ENCODE data around the gene RBMS3.
"Not testable (repeated sequence)": the region's sequence is repeated elsewhere in the genome, so short reads cannot be mapped to it uniquely, and the experiment has no call there.

RBMS3 gene

DNA sequence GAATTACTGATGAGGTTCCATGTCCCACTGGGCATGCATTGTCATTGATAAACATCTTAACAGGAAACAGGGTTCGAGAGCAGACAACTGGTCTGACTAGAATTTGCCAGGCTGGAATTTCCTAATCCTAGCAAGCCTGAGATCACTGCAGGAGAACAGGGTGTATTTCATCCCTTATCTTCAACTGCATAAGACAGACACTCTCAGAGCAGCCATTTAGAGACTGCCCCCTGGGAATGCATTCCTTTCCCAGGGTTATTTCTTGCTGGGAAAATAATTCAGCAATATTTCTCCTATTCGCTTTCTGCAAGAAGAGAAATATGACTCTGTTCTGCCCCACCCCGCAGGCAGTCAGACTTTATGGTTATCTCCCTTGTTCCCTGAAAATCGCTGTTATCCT lies 113.1 kb downstream of the RBMS3 start:
- not testable (repeated sequence) for DNase-seq

DNA sequence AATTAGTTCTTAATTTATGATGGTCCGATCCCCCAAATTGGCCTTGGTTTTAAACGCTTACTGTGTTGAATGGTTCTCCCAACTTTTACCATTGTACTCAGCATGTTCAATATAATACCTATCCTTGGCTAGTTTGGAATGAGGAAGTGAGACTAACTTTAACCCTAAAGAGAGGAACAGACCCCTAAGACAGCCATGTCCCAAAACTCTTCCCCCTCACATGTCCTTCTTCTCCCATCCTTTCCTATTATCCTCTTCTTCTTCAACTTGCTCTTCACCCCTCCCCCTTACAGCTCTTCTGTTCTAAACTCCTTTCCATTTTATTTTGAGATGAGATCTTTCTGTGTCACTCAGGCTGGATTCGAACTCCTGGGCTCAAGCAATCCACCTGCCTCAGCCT lies 116.5 kb downstream of the RBMS3 start:
- DNase-seq: no peak

GRCh38 chr3:29398787-29399186 lies 117.9 kb downstream of the RBMS3 start:
- no peak for DNase-seq

- DNase-seq: no peak
These were observed 125.5 kb downstream of the RBMS3 start for GRCh38 chr3:29406291-29406832.

DNA sequence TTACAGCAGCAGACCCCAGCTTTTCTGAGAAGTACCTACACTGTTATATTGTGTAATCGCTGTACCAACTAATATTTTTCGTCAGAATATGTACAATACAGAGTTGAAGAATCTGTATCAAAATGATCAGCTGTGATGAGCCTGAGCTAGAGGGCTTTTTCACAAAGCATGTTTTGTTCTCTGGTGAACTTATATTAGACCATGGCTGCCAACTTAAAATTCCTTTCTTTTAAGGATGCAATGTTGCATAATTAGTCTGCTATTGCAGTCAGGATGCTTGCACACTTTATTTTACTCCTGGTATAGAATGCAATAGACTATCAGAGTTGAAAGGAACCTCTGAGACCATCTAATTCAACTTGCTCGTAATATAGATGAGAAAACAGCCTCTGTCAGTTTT lies 127.8 kb downstream of the RBMS3 start:
- DNase-seq: no peak

GRCh38 chr3:29409409-29409808 lies 128.5 kb downstream of the RBMS3 start:
- no peak for DNase-seq

GRCh38 chr3:29410220-29410619 lies 129.3 kb downstream of the RBMS3 start:
- DNase-seq: no peak

DNA sequence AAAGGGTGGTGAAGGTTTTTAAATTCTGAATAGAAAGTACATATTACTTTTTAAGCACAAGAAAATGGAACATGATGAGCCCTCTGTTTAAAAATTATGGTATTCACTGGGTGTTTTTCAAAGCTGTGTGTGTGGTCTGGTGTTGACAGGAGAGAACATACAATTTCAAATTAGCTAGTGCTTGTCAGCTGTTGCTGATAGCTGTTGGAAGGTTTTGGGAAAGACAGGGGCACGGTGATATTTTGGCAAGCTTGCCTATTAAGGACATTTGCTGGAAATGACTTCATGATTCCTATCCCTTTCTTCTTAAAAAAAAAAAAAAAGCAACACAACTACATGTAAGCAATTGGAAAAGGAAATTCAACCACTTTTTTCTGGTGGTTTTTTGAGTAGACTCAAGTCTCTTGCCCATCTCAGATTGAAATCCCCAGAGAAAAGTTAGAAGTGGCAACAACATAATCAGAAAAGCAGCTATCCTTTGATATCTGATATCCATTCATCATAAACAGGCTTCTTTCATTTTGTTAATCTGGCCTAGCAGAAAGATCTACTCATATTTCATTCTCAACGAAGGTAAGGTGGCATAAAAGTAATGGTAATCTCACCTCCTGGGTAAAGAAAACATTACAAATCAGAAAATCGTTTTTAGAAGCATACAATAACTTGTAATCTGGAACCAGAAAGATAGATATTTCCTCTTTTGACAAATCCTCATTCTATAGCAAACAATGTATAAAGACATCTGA lies 130.0 kb downstream of the RBMS3 start:
- no peak for DNase-seq

DNA sequence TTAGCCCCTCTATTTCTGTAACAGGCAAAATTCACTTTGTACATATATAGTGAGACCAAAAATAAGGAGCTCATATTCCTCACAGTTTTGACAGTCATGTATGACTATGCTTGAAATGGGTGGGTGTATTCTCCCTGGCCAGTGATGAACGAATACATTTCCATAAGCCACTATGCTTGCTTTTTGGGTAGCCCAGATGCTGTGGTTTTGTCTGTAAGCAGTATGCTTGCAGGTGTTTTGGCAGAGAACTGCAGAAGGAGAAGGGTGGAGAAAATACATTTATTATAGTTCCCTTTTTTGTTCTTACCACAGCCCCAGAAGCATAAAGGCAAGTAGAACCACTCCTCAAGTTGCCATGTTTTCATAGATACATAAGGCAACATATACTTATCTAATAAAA lies 131.2 kb downstream of the RBMS3 start:
- DNase-seq: no peak

GRCh38 chr3:29414468-29415224 lies 133.8 kb downstream of the RBMS3 start:
- no peak for DNase-seq

GRCh38 chr3:29415482-29416223 lies 134.8 kb downstream of the RBMS3 start:
- no peak for DNase-seq

DNA sequence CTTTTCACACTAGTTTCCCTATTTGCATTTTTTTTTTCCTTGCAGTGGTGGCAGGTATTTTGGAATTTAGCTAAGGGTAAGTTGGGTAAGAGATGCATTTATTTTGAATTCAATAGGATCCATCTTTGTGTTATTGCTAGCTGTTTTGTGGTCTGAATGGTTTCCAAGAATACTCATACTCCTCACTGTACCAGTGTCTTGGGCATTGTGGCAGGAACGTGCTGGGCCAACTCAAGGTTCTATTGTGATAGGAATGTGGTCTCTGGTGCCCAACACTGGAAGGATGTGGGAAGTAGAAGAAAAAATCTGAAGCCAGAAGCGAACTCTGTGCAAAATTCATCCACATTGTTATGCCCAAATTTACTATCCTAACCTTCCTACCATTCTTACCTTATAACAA lies 135.6 kb downstream of the RBMS3 start:
- DNase-seq: no peak

GRCh38 chr3:29420106-29420505 lies 139.2 kb downstream of the RBMS3 start:
- DNase-seq: no peak

- DNase-seq: no peak
These were observed 145.7 kb downstream of the RBMS3 start for GRCh38 chr3:29426302-29427226.

- no peak for DNase-seq
These were observed 146.6 kb downstream of the RBMS3 start for GRCh38 chr3:29427266-29428103.

DNA sequence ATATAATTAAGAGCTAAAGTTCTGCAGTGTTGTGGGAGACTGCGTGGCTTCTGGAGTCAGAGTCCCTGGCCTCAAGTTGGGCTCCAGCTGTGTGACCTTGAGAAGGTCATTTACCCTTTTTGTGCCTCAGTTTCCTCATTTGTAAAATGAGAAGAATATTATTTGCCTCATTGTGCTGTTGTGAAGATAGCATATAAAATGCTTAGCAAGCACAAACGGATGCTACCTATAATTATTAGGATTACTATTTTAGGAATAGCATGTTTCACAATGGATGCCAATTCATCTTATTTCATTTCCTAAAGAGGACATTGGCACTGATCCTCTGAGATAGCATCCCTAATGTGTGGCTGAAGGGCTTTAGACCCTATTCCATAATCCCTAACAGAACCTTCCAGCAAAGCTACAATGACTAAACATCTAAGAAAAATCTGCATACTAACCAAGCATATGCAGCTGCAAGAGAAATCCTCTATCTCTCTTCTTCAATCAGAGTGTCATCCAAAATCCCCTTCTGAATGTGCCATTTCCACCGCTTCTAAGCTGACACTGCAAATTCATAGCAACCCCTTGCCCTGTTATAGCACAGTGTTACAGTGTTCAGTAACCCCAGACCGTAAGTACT lies 148.3 kb downstream of the RBMS3 start:
- no peak for DNase-seq

DNA sequence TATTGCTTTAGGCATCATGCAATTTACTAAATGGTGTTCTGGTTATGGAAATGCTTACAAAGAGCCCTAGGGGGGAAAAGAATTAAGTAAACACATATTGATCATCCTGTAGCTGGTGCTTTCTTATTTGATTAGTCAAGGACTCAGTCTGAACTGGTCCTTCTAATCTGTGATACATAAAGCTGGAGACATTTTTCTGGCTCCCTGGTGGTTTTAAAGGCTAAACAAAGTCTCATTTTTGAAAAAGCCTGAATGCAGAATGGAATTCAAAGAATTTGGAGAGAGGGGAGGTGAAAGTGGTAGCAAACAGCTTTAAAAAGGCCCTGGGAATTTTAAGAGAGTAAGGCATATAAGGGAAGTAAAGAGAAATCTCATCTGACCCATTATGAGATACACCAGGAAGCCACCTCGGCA lies 149.7 kb downstream of the RBMS3 start:
- no peak for DNase-seq

GRCh38 chr3:29436612-29437323 lies 155.9 kb downstream of the RBMS3 start:
- no peak for DNase-seq

DNA sequence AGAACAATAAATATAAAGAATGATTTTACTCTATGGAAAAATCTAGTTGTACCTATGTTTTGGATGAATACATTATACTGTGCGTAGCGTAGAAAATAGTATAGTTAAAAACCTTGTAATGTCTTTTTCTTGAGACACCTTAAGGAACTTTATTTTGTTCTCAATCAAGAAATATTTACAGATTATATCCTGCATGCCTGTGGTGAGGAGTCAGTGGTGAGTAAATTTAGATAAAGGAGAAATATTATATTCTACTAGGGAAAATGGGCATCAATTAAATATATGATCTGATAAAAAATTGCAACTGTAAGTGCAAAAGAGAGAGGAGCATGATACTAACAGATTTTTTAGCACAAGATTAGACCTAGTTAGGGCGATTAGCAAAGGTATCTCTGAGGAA lies 157.7 kb downstream of the RBMS3 start:
- no peak for DNase-seq

All from NCI-H1092 (cell line).